Keratinocyte (primary cell): ENCODE measurements around the gene RBL1.

Experiments
- EZH2 ChIP-seq: IDR thresholded peaks from one replicate; pipeline ENCODE4 v1.6.1; 2012; ENCODE audit warnings: inconsistent platforms, mild to moderate bottlenecking, low read length, moderate library complexity
- TF ChIP-seq, protein P1 (sequence below), 3 experiments: IDR thresholded peaks in 1 of 3; conservative IDR thresholded peaks in 1 of 3; optimal IDR thresholded peaks in 1 of 3; 2 replicates in 2 of 3; 3 replicates in 1 of 3; pipeline versions ENCODE3 to v1.5.1; 2011; ENCODE audit warnings: low read length in 3 of 3, mild to moderate bottlenecking in 3 of 3, moderate library complexity in 2 of 3, control low read depth in 1 of 3, inconsistent platforms in 1 of 3; ENCODE audit not compliant: insufficient read depth in 2 of 3; ENCODE audit errors: extremely low read depth in 1 of 3

DNA sequence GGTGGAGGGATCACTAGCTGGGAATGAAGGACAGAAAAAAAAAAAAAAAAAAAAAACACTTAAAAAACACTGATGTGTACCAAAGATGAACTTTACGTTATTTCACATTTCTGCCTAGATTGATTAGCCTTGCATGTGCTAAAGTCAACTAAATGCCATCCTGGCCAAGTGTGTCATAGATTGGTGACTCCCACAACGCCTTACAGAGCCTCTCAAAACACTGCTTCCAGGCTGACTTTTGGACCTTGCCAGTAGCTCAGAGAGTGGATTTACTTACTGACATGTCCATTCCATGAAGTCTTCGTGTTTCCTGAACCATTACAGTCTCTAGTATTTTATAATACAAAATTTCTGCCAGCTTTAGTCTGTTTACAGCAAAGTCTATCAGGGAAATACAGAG lies 40.5 kb downstream of the RBL1 start:
- TF ChIP-seq, protein P1, sequence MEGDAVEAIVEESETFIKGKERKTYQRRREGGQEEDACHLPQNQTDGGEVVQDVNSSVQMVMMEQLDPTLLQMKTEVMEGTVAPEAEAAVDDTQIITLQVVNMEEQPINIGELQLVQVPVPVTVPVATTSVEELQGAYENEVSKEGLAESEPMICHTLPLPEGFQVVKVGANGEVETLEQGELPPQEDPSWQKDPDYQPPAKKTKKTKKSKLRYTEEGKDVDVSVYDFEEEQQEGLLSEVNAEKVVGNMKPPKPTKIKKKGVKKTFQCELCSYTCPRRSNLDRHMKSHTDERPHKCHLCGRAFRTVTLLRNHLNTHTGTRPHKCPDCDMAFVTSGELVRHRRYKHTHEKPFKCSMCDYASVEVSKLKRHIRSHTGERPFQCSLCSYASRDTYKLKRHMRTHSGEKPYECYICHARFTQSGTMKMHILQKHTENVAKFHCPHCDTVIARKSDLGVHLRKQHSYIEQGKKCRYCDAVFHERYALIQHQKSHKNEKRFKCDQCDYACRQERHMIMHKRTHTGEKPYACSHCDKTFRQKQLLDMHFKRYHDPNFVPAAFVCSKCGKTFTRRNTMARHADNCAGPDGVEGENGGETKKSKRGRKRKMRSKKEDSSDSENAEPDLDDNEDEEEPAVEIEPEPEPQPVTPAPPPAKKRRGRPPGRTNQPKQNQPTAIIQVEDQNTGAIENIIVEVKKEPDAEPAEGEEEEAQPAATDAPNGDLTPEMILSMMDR (optimal IDR thresholded peaks at IDR 0.05 in 1 of 3, IDR thresholded peaks at IDR 0.05 in 1 of 3, conservative IDR thresholded peaks at IDR 0.05 in 1 of 3; ENCODE audit: extremely low read depth in 1 of 3, insufficient read depth in 2 of 3, low read length in 3 of 3): no peak
- no peak for TF ChIP-seq EZH2
